ENCODE results near the gene MSH3.

Gene MSH3

DNA sequence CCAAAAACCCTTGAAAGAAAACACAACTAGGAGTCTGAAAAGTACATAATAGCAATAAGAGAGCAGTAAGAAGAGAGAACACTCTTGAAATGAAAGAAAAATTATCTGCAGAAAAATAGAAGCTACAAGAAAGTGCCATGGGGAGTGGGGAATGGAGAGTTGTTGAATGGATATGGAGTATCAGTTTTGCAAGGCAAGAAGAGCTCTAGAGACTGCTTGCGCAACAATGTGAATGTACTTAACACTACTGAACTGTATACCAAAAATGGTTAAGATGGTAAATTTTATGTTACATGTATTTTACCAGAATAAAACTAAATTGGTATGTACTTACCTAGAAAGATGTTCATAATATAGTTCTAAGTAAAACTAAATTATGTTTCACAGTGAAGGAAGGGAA lies 251.0 kb downstream of the MSH3 start:
- no peak for DNase-seq (ENCODE audit: low spot score)

DNA sequence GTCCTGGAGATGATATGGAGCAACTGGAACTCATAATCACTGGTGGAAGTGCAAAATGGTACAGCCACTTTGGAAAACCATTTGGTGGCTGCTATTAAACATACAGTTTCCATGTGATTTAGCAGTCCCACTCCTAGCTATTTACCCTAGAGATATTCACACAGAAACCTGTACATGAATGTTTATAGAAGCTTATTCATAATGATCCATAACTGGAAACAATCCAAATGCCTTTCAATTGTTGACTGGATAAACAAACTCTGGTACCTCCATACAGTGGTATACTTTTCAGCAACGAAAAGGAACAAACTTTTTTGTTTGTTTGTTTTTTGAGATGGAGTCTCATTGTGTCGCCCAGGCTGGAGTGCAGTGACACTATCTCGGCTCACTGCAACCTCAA lies 258.0 kb downstream of the MSH3 start:
- DNase-seq (ENCODE audit: low spot score): no peak

GRCh38 chr5:80915716-80916115 lies 261.3 kb downstream of the MSH3 start:
- DNase-seq (ENCODE audit: low spot score): no peak

DNA sequence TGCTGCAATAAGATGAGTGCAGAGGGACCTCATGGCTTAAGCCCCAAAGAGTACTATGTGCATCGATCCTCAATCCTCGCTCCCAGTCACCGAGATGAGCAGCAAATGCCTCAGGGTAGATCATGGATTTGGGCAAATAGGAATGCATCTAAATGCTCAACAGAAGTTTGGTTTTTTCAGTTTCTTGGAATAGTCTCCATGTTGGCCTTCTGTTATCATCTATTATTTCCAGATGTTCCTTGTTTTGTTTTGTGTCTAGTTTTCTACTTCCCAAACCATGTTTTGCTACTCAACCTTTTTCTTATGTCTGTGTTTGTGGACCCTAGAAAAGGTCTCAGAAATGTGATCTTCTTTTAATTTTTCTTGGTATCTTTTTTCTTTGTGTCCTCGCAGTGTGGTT lies 262.2 kb downstream of the MSH3 start:
- DNase-seq (ENCODE audit: low spot score): no peak

DNA sequence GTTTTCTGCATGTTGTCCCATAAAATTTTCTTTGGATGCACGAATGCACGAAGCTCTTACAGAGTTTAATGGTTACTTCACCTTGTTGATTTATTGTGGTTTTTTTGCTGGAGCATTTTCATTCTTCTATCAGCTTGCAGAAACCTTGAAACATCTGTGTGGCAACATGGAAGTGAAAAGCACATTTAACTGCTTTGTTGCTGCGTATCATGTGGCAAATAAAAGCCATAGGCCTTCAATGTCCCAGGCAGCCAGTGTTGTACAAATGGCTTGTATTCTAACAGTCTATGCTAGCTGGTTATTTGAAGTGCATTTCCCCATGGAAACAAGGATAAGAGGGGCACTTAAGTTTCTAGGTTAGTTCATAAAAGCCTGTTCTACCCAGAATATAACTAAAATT lies 263.2 kb downstream of the MSH3 start:
- no peak for DNase-seq (ENCODE audit: low spot score)

GRCh38 chr5:80919678-80920196 lies 265.3 kb downstream of the MSH3 start:
- DNase-seq (ENCODE audit: low spot score): no peak

- DNase-seq (ENCODE audit: low spot score): no peak
These were observed 265.9 kb downstream of the MSH3 start for GRCh38 chr5:80920333-80920732.

DNA sequence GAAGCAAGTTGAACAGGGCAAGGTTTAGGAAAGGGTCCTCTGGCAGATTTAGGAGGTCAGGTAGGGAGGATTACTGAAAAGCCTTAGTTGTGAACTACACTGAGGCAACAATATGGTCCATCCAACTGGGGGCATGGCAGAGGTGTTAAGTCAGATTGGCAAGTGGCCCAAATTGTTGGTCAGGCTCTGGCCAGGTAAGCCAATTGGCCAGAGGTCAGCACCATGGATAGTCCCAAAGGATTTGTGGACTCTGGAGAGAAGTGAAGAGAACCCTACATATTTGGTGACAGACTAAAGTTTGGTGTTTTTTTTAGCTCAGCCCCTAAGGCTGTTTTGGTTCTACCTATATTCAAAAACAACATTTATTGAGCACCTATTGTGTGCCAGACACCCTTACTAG lies 266.6 kb downstream of the MSH3 start:
- no peak for DNase-seq (ENCODE audit: low spot score)

DNA sequence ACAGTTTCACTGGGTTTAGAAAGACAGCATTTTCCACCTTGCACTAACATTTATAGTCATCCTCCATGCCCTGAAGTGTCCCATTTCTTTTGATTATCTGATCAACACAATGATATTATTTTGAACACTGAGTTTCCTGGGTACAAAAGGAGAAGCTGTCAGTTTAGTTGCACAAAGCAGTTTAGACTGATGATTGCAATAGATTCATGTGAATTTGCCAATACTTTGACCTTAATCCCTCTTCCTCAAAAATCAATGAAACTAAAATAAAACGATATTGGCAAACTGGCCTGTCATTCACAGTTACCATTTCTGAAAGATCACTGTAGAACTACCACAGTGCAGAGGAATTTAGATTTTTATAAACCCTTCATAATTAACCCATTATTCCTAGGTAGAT lies 271.5 kb downstream of the MSH3 start:
- no peak for DNase-seq (ENCODE audit: low spot score)
